ENCODE results near the gene TTLL7.
A peak's percentile ranks its signal among the peaks of the same experiment; 100 is the strongest.

TTLL7 gene

GRCh38 chr1:83998498-83999315, at the start of gene TTLL7:
TTLL7 (minus strand) TSS chr1:83999132; CDS start chr1:83952211, 46,921 bp downstream.
- DNase-seq (ENCODE audit: low read depth in 2 of 3, low spot score in 1 of 3), result peak; percentile 31 to 56 (median 38)

GRCh38 chr1:84042461-84042860, 43.5 kb upstream of the TTLL7 start:
- no peak for DNase-seq (ENCODE audit: low read depth in 2 of 3, low spot score in 1 of 3)

GRCh38 chr1:84037758-84038611, 39.1 kb upstream of the TTLL7 start:
- DNase-seq (ENCODE audit: low read depth in 2 of 3, low spot score in 1 of 3), result no peak

DNA sequence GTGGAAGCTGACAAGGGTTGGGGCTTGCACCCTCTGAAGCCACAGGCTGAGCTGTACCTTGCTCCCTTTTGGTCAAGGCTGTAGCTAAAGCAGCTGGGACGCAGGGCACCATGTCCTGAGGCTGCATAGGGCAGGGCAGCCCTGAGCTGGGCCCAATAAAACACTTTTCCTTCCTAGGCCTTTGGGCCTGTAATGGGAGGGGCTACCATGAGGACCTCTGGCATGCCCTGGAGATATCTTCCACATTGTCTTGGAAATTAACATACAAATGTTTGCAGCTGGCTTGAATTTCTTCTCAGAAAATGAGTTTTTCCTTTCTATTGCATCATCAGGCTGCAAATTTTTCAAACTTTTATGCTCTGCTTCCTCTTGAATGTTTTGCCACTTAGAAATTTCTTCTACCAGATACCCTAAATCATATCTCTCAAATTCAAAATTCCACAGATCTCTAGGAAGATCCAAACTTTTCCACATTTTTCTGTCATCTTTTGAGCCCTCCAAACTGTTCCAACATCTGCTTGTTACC, 32.9 kb upstream of the TTLL7 start:
- no peak for DNase-seq (ENCODE audit: low read depth in 2 of 3, low spot score in 1 of 3)

DNA sequence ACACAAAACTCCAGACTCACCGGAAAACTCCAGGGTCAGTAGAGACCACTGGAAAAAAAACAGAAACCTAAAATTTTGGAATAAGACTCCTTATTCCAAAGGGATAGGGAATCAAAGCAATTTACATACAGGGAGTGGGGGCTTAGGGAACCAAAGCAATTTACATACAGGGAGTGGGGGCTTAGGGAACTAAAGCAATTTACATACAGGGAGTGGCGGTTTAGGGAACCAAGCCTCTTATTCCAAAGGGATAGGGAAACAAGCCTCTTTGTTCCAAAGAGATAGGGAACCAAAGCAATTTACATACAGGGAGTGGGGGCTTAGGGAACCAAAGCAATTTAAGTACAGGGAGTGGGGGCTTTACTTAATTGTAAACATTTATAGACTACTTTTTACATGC, 28.4 kb upstream of the TTLL7 start:
- DNase-seq (ENCODE audit: low read depth in 2 of 3, low spot score in 1 of 3), result no peak

GRCh38 chr1:84025966-84026365, 27.0 kb upstream of the TTLL7 start:
- DNase-seq (ENCODE audit: low read depth in 2 of 3, low spot score in 1 of 3), result no peak

DNA sequence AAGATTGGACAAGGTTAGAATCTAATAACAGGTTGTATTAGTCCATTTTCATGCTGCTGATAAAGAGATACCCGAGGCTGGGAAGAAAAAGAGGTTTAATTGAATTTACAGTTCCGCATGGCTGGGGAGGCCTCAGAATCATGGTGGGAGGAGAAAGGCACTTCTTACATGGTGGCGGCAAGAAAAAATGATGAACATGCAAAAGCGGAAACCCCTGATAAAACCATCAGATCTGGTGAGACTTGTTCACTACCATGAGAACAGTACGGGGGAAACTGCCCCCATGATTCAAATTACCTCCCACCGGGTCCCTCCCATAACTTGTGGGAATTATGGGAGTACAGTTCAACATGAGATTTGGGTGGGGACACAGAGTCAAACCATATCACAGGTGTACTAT, 22.9 kb upstream of the TTLL7 start:
- DNase-seq (ENCODE audit: low read depth in 2 of 3, low spot score in 1 of 3), result no peak

DNA sequence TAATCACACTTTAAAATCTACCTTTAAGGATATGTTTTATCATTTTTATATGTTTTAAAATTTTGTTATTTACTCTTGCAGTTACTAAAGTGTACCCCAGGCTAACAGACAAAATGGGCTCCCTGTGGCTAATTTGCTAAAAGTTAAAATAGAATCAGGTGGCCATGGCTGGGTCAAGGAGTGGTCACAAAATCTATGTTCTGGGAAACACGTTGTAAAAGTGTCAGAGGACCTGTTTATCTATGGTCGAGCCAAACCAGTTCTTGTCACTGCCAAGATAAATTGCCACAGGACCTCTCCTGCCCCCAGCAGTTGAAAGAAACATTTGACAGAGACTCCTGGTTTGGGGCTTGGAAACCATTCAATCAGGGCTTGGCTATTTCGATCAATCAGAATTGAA, 21.2 kb upstream of the TTLL7 start:
- DNase-seq (ENCODE audit: low read depth in 2 of 3, low spot score in 1 of 3), result no peak

- no peak for DNase-seq (ENCODE audit: low read depth in 2 of 3, low spot score in 1 of 3)
Observed at GRCh38 chr1:84019217-84019616, 20.3 kb upstream of the TTLL7 start.

- no peak for DNase-seq (ENCODE audit: low read depth in 2 of 3, low spot score in 1 of 3)
Observed at GRCh38 chr1:84013708-84014107, 14.8 kb upstream of the TTLL7 start.

DNA sequence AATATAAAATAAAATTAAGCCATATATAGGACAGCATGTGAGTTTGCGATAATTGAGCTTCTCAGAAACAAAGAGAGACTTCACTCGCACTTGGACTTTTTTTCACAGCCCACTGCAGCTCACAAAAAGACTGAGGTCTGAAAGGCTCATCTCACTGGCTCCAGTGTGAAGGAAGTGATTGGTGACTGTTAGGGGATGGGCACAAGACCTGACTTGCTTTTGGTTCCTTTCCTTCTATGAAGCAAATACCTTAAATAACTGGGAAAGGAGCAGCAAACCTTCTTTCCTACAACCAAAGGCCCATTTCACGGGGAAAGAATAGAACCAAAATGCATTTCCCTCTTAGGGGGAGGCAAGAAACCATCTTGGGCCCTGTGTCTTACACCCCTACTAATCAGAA, 13.1 kb upstream of the TTLL7 start:
- DNase-seq (ENCODE audit: low read depth in 2 of 3, low spot score in 1 of 3), result no peak

GRCh38 chr1:84010136-84010535, 11.2 kb upstream of the TTLL7 start:
- DNase-seq (ENCODE audit: low read depth in 2 of 3, low spot score in 1 of 3), result no peak

GRCh38 chr1:84008631-84009030, 9.7 kb upstream of the TTLL7 start:
- no peak for DNase-seq (ENCODE audit: low read depth in 2 of 3, low spot score in 1 of 3)

DNA sequence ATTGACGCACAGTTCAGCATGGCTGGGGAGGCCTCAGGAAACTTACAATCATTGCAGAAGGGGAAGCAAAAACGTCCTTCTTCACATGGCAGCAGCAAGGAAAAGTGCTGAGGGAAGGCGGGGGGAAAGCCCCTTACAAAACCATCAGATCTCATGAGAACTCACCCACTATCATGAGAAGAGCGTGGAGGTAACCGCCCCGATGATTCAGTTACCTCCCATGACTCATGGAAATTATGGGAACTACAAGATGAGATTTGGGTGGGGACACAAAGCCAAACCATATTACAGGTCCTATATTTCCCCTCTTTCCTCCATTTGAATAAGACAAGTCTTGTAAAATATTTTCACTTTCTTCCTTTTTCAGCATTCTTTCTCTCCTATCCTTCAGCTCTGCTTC, 7.7 kb upstream of the TTLL7 start:
- DNase-seq (ENCODE audit: low read depth in 2 of 3, low spot score in 1 of 3), result no peak

- no peak for DNase-seq (ENCODE audit: low read depth in 2 of 3, low spot score in 1 of 3)
Observed at GRCh38 chr1:84001501-84001900, 2.6 kb upstream of the TTLL7 start.

- DNase-seq (ENCODE audit: low read depth in 2 of 3, low spot score in 1 of 3), result no peak
Observed at GRCh38 chr1:84000954-84001495, 2.1 kb upstream of the TTLL7 start.

DNA sequence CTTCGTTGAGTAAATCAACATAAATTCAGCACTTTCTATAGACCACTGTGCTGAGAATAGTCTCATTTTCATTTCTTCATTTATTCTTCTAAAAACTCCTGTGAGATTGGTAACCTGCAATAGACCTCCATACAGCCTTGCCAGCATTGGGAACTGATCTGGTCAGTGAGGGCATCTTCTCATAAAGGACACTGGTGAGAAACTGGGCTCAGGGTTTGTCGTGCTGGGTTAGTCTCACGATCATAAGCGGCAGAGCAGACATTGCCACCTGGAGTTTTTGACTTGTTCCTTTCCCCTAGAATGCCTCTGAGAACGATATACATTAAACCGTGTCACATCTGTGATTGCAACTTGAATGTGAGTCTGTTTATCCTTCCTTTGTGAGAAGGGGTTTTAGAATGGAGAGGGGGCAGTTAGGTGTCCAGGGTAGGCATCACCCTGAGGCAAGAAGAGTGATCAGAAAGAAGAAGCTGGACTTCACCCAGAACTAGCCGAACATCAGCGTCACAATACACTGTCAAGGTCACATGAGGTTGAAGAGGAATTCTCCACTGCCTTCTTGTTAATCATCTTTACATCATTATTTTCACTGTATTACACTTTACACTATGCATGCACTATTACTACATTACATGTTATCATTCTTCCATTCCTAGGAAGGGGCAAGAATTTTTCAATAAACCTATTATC, 1.4 kb upstream of the TTLL7 start:
- no peak for DNase-seq (ENCODE audit: low read depth in 2 of 3, low spot score in 1 of 3)

DNA sequence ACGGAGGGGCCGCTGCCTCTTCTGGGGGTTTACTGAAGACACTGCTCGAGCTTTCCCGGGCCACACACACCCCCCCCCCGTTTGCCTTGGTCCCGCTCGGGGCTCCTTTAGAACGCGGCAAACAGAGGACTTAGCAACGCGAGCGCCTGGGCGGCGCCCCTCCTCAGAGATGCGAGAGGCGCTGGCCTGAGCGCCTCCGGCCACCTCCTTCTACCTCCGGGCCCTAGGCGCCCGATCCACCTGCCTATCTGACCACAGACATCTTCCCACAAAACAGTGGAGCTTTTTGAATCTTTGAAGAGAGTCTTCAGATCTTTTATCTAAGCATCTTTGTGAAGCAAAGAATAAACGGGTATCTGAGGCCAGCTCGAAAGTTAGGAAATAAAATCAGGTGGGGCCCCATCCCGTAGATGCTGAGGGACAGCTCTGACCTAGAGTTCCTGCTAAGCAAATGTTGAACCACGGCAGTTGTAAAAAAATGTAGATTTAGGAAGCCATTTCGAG, 436 bp upstream of the TTLL7 start:
- peak in 1 of 3 donors; percentile 42 for DNase-seq (ENCODE audit: low read depth in 2 of 3, low spot score in 1 of 3)

GRCh38 chr1:83998205-83998497, 781 bp downstream of the TTLL7 start:
- DNase-seq (ENCODE audit: low read depth in 2 of 3, low spot score in 1 of 3), result no peak

- DNase-seq (ENCODE audit: low read depth in 2 of 3, low spot score in 1 of 3), result no peak
Observed at GRCh38 chr1:83997631-83998030, 1.3 kb downstream of the TTLL7 start.

DNA sequence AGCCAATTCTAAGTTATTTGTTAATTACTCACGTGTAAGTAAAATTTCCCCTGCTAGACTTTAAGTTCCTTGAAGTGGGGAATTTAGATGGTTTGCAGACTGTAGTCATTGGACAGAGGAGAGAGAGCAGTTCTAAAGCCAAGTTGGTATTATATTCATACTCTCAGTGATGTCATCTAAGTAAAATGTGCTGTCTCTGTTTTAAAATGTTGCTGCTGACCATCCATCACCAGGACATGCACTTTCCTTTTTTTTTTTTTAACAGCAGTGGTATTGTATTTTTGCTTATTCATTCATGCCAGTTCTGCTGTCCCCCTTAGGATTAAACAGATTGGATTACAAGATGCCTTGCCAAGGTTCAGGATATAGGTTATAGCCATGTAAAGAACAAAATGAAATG, 2.3 kb downstream of the TTLL7 start:
- DNase-seq (ENCODE audit: low read depth in 2 of 3, low spot score in 1 of 3), result no peak
